IMR-90 (cell line): ENCODE results near the gene TENM4. TPM values are rescaled to one million over a fixed set of nuclear protein-coding genes. Genes with fewer than 3 reads are reported as not detected.

Source experiments
- ATAC-seq: fragments of 200-7000 bp; cut with Tn5 transposase; 2 replicates; pipeline ENCODE4 v1.9.1; 2020; ENCODE audit warnings: low read depth, mild to moderate bottlenecking, moderate library complexity
- BruUV-seq: library from RNA; stranded (reverse); fragments of 400-500 nt; replicated peaks from 2 replicates; lab custom pipeline; 2021; lab: Mats Ljungman, UMichigan
- CTCF ChIA-PET: fragments of 300-600 bp; formaldehyde crosslinking; extraction: SDS; loops from one replicate; lab custom pipeline; 2021; ENCODE audit warnings: antibody characterized with exemption; lab: Yijun Ruan, JAX
- POLR2A ChIA-PET: fragments of 300-600 bp; sonication (Branson Sonifier 250); formaldehyde crosslinking; loops from one replicate; lab custom pipeline; 2022; ENCODE audit warnings: antibody characterized with exemption; ENCODE audit not compliant: unreplicated experiment; lab: Charles Lee
- DNase-seq: peaks from one replicate; pipeline ENCODE4 v3.0.0; 2013
- H2AFZ ChIP-seq: replicated peaks from 2 replicates; pipeline ENCODE3; 2013; ENCODE audit warnings: low read length, mild to moderate bottlenecking; ENCODE audit not compliant: poor library complexity
- H2AK5ac ChIP-seq: 2 replicates; pipeline ENCODE4 v1.6.1; 2013; ENCODE audit warnings: low read depth, low read length, inconsistent platforms
- H2AK9ac ChIP-seq: replicated peaks from 2 replicates; pipeline ENCODE3; 2013; ENCODE audit warnings: mild to moderate bottlenecking, low read depth, low read length, moderate library complexity; ENCODE audit not compliant: poor library complexity
- H2BK120ac ChIP-seq: 2 replicates; pipeline ENCODE4 v1.6.1; 2013; ENCODE audit warnings: low read depth, low read length, inconsistent platforms
- H2BK15ac ChIP-seq: 3 replicates; pipeline ENCODE4 v1.6.1; 2013; ENCODE audit warnings: low read depth, low read length, inconsistent platforms
- H2BK20ac ChIP-seq: 2 replicates; pipeline ENCODE4 v1.6.1; 2013; ENCODE audit warnings: low read depth, mild to moderate bottlenecking, inconsistent platforms, low read length, moderate library complexity
- H2BK5ac ChIP-seq: 2 replicates; pipeline ENCODE4 v1.6.1; 2013; ENCODE audit warnings: mild to moderate bottlenecking, low read depth, low read length, inconsistent platforms; ENCODE audit not compliant: poor library complexity, severe bottlenecking
- H3K14ac ChIP-seq: replicated peaks from 2 replicates; pipeline ENCODE4 v1.6.1; 2013; ENCODE audit warnings: low read depth, low read length, inconsistent platforms
- H3K18ac ChIP-seq: 2 replicates; pipeline ENCODE4 v1.6.1; 2013; ENCODE audit warnings: low read depth, low read length, control low read depth
- H3K23ac ChIP-seq: 2 replicates; pipeline ENCODE4 v1.6.1; 2013; ENCODE audit warnings: low read depth, low read length, inconsistent platforms
- H3K27ac ChIP-seq: 2 replicates; pipeline ENCODE4 v1.5.1; 2013; ENCODE audit warnings: mild to moderate bottlenecking, control low read depth, low read length; ENCODE audit not compliant: insufficient read depth
- H3K27me3 ChIP-seq: 2 replicates; pipeline ENCODE4 v1.6.1; 2013; ENCODE audit warnings: low read length; ENCODE audit not compliant: control insufficient read depth, insufficient read depth
- H3K36me3 ChIP-seq: 2 replicates; pipeline ENCODE4 v1.6.1; 2013; ENCODE audit warnings: low read length, mixed read lengths; ENCODE audit not compliant: control insufficient read depth, insufficient read depth
- H3K4ac ChIP-seq: 2 replicates; pipeline ENCODE4 v1.6.1; 2013; ENCODE audit warnings: low read depth, low read length, inconsistent platforms
- H3K4me1 ChIP-seq: 2 replicates; pipeline ENCODE4 v1.6.1; 2013; ENCODE audit warnings: low read length, mixed read lengths; ENCODE audit not compliant: control insufficient read depth, insufficient read depth
- H3K4me2 ChIP-seq: 2 replicates; pipeline ENCODE4 v1.6.1; 2013; ENCODE audit warnings: low read depth, mild to moderate bottlenecking, control low read depth, low read length, moderate library complexity
- H3K4me3 ChIP-seq: 2 replicates; pipeline ENCODE4 v1.5.1; 2013; ENCODE audit warnings: low read depth, mild to moderate bottlenecking, control low read depth, low read length, moderate library complexity; ENCODE audit not compliant: insufficient read depth
- H3K56ac ChIP-seq: 2 replicates; pipeline ENCODE4 v1.6.1; 2013; ENCODE audit warnings: low read length, inconsistent platforms; ENCODE audit not compliant: insufficient read depth; ENCODE audit errors: extremely low read depth
- H3K79me1 ChIP-seq, 2 experiments: 2 replicates each; pipeline ENCODE4 v1.6.1; 2013; ENCODE audit warnings: low read length in 2 of 2, inconsistent platforms in 1 of 2, low read depth in 1 of 2
- H3K9ac ChIP-seq: 2 replicates; pipeline ENCODE4 v1.6.1; 2013; ENCODE audit warnings: low read depth, low read length, control low read depth
- H3K9me1 ChIP-seq: 2 replicates; pipeline ENCODE4 v1.6.1; 2013; ENCODE audit warnings: low read length, inconsistent platforms; ENCODE audit not compliant: insufficient read depth
- H3K9me3 ChIP-seq: 2 replicates; pipeline ENCODE4 v1.6.1; 2013; ENCODE audit warnings: low read length; ENCODE audit not compliant: control insufficient read depth, insufficient read depth
- H4K20me1 ChIP-seq: 2 replicates; pipeline ENCODE4 v1.6.1; 2013; ENCODE audit warnings: low read length, inconsistent platforms; ENCODE audit not compliant: insufficient read depth
- H4K5ac ChIP-seq: 2 replicates; pipeline ENCODE4 v1.6.1; 2013; ENCODE audit warnings: mild to moderate bottlenecking, low read depth, low read length, control low read depth
- H4K8ac ChIP-seq, 2 experiments: 2 replicates each; pipeline ENCODE4 v1.6.1; 2013; ENCODE audit warnings: low read depth in 2 of 2, low read length in 2 of 2, control low read depth in 1 of 2, inconsistent platforms in 1 of 2
- H4K91ac ChIP-seq: 2 replicates; pipeline ENCODE4 v1.6.1; 2013; ENCODE audit warnings: low read depth, low read length, inconsistent platforms; ENCODE audit not compliant: insufficient read depth
- MAFK ChIP-seq: IDR thresholded peaks from 2 replicates; pipeline ENCODE4 v1.6.1; 2012; ENCODE audit warnings: low read depth, low read length, improper control_type of control experiment
- RFX5 ChIP-seq: IDR thresholded peaks from 2 replicates; pipeline ENCODE4 v1.8.0; 2012; ENCODE audit warnings: low read depth, mild to moderate bottlenecking, low read length, moderate library complexity
- SMC3 ChIP-seq: fragments of 150-350 bp; IDR thresholded peaks from 2 replicates; pipeline ENCODE4 v1.6.1; 2016; ENCODE audit warnings: low read depth, mild to moderate bottlenecking, antibody characterized with exemption, low read length, moderate library complexity
- WGBS, 2 experiments: methylation state at CpG; one replicate each; pipeline versions ENCODE4 v1.1.5 to v1.1.7; 2013; ENCODE audit warnings: missing lambda C conversion rate in 2 of 2; ENCODE audit not compliant: insufficient read length in 1 of 2; ENCODE audit errors: extremely low coverage in 2 of 2; 5-methylcytosine and 5-hydroxymethylcytosine counted together
- dilution Hi-C: fragments of 300-500 bp; cut with HindIII; formaldehyde crosslinking; loops from one replicate; pipeline ENCODE4 v1.14.3; 2018; ENCODE audit warnings: low sequenced_read_pairs; ENCODE audit not compliant: unreplicated experiment
- in situ Hi-C: fragments of 300-500 bp; cut with MboI; formaldehyde crosslinking; loops from 3 replicates; pipeline ENCODE4 v1.14.3; 2019; ENCODE audit warnings: low sequenced_read_pairs, inconsistent platforms, mixed read lengths
- intact Hi-C: fragments of 100-400 bp; cut with micrococcal nuclease; formaldehyde crosslinking; loops from 2 replicates; pipeline ENCODE4 v1.10.0; 2022
- polyA plus RNA-seq, 3 experiments: library from polyadenylated mRNA; depleted of rRNA; stranded (reverse); fragments of >200 nt; gene quantifications; 2 replicates each; pipeline ENCODE4 v1.2.3, GENCODE V29; 2012; ENCODE audit warnings: low replicate concordance in 1 of 3
- total RNA-seq: library from RNA; depleted of rRNA; stranded (reverse); fragments of >200 nt; gene quantifications from 2 replicates; pipeline ENCODE4 v1.2.3, GENCODE V29; 2012
- TF ChIP-seq, protein P1 (sequence below): fragments of 150-350 bp; IDR thresholded peaks from 2 replicates; pipeline ENCODE4 v1.6.1; 2016; ENCODE audit warnings: low read depth, mild to moderate bottlenecking, low read length, moderate library complexity, borderline replicate concordance

The TENM4 gene
- total and polyA plus RNA-seq, 2 of the 4 experiments (the other 2 are of a cell fraction): 7.4 to 9.0 TPM

DNA sequence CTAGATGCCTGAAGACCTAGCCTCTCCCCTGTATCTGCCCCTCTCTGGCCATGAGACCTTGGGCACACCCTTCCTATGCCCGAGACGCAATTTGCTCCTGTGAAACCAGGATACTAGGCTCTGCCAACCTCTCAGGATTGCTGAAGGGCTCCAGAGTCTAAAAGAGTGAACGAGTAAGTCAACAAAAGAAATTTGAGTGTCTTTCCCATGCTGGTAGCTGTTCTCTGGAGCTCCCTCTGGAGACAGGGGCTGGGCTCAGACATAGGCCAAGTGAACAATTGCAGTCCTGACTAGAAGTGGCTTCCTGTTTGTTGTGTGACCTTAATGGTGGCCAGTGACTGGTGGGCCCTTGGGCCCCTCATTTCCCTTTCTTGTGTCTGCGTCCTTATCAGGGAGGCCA lies 677.2 kb downstream of the TENM4 start:
- no peaks in the 10 kb centered on the region for H4K20me1 ChIP-seq
- no peak overlapping the region for H3K4me2 ChIP-seq
- in situ Hi-C loops: no loop called here
- intact Hi-C loops: no loop called here
- H3K36me3 ChIP-seq: peaks cover 3% of the 10 kb centered on the region; the same call in 1 of the 2 replicates
- WGBS, 2 experiments: 94% methylated on average over 3 of the region's 4 CpGs; no CpG with 5 or more reads in 1 of the 2 experiments
- H3K18ac ChIP-seq: no peak overlapping the region
- H4K91ac ChIP-seq: no peak overlapping the region
- H3K23ac ChIP-seq: no peak overlapping the region
- no peak overlapping the region for H3K4ac ChIP-seq
- BruUV-seq: no TSS peak
- H3K9ac ChIP-seq: no peak overlapping the region
- H3K79me1 ChIP-seq: no peaks in the 10 kb centered on the region
- ChIA-PET CTCF (interaction anchor here (0.6 kb wide), 2 partner anchors 10 to 66 kb away, joined by 3 to 5 read pairs; no protein-coding TSS in a partner anchor), POLR2A (no interaction called here)
- H3K4me1 ChIP-seq: peaks cover 1% of the 10 kb centered on the region; the same call in 1 of the 2 replicates
- H2AK5ac ChIP-seq: no peak overlapping the region
- no peak overlapping the region for H2AFZ ChIP-seq
- DNase-seq (no peak), ATAC-seq (no peak)
- TF ChIP-seq MAFK (no peak), RFX5 (no peak), SMC3 (no peak)
- TF ChIP-seq, protein P1, sequence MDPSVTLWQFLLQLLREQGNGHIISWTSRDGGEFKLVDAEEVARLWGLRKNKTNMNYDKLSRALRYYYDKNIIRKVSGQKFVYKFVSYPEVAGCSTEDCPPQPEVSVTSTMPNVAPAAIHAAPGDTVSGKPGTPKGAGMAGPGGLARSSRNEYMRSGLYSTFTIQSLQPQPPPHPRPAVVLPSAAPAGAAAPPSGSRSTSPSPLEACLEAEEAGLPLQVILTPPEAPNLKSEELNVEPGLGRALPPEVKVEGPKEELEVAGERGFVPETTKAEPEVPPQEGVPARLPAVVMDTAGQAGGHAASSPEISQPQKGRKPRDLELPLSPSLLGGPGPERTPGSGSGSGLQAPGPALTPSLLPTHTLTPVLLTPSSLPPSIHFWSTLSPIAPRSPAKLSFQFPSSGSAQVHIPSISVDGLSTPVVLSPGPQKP: no peak
- H4K5ac ChIP-seq: no peak overlapping the region
- no peaks in the 10 kb centered on the region for H3K27me3 ChIP-seq
- H3K4me3 ChIP-seq: no peak overlapping the region
- H2BK5ac ChIP-seq: no peak overlapping the region
- H4K8ac ChIP-seq: no peak overlapping the region
- peaks cover 4% of the 10 kb centered on the region; the same call in 1 of the 2 replicates for H3K9me1 ChIP-seq
- no peak overlapping the region for H2BK15ac ChIP-seq
- H2BK120ac ChIP-seq: no peak overlapping the region
- dilution Hi-C loops: no loop called here
- H3K9me3 ChIP-seq: no peaks in the 10 kb centered on the region
- no peak overlapping the region for H3K14ac ChIP-seq
- H2AK9ac ChIP-seq: no peak overlapping the region
- no peak overlapping the region for H3K56ac ChIP-seq
- H3K27ac ChIP-seq: no peak overlapping the region
- H2BK20ac ChIP-seq: no peak overlapping the region
